Hepatic stellate cell (primary cell): ENCODE measurements around the gene CARMIL1.

Source experiments
- DNase-seq: peaks from one replicate; pipeline ENCODE4 v3.0.0; 2011; ENCODE audit warnings: low spot score

CARMIL1 gene

DNA sequence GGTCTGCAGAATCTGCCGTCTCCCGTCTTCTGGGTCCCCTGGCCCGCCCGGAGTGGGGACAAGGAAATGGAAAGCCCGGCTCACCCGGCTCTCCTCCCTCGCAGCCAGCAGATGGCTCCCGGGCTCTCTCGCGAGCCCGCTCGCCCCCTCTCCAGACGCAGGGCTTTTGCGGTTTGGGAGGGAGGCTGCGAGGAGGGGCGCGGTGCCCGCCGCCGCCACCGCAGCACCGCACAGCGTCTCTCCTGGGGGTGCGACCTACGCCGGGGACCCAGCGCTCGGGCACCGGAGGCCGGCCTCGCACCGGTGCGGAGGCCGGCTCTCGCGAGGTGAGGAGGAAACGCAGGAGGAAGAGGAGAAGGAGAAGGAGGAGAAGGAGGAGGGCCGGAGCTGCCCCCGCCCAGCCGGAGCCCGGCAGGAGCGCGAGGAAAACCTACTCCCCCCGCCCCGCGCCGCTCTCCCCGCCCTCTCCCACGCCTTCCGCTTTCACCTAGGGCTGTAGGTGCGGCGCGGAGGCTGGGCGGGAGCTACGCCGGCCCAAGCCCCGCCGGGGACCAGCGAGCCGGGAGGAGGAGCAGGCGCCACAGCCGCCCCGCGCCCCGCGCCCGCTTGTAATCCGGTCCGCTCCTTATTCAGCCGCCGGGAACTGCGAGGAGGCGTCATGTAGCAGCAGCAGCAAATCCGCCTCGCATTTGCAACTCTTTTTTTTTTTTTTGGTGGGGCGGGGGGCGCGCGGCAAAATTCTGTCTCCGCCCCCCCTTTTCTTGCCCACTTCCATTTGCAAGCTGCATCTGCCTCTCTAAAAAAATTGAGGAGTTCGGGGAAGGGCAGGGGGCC lies at the start of gene CARMIL1:
Gene CARMIL1 (plus strand): TSS at position 461 of the 834 bp plus-strand sequence. CDS start 422 bp downstream, outside the sequence.
- DNase-seq, result peak; percentile 87

DNA sequence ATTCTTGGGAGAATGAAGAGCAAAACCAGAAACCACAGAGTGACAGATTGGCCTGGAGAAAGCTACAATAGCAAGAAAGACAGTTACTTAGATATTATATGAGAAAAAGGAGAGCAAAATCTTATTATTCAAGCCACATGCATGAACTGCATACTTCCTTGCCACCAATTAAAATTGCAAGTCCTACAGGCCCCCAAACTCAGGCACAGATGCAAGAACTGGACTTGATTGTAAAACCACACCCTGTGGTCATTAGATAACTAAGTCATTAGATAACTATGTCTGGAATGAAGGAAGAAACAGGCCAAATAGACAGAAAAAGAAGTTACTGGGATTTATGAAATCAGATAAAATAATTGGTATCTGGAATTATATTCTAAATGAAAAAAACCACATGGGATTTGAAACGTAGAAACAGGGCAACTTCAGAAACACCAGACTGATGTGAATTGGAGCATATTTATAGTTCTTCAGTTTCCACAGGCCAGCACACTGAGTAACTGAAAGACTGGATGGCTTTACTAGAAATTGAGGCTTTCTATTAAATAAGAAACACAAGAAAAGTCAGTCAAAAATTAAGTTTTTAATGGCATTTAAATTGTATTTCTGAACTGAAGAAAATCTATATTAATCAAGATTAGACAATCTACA lies 49.4 kb upstream of the CARMIL1 start:
- peak; percentile 42 for DNase-seq

DNA sequence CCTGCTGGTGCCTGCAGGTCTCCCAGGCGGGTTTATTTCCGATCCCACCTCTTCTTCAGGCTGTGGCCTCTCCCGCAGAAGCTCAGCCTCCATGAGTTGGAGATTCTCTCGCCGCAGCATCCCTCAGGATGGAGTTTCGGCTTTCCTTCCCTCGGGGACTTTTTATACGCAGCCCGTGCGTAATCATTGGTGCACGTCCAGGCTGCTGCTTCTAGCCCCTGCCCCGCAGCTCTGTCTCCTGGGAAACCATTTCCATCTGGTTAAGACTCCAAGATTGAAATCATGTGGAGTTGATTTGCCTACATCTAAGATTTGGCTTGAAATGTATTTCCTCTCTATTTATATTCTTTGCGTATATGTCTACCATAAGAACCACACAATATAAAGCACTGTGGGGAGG lies 46.7 kb upstream of the CARMIL1 start:
- no peak for DNase-seq

DNA sequence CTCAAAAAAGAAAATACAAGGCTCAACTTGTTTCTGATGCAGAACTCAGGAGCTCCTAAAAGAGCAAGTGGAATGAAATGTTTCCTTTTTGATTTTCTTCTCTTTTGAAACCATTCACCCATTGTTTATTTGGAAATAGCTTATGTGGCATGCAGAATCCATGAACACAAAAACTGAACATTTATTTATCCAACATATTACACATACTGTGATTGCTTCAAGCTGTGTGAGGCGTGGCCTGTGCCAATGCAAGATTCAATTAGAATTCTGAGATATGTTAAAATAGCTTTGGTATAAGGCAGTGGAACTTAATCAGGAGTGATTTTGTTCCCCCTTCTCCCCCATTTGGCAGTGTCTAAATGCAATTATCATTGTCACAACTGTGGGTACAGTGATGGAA lies 45.9 kb upstream of the CARMIL1 start:
- DNase-seq, result no peak

DNA sequence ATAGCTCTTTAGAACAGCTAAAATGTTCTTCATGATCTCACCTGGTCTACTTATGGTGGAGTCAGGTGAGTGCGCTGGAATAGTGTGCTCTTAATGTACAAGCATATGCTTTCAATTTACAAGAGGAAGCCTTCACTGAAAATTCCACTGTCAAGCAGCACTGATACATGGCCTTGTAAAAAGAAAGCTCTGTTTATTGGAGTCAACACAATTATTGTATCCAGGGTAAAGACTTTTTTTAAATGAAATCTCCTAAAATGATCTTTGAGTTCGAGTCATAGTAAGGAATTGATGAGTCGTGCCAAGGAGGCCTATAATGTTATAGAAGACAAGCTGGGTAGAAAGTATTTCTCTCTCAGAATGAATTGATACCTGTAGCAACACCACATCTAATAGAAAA lies 41.6 kb upstream of the CARMIL1 start:
- peak; percentile 19 for DNase-seq

GRCh38 chr6:25239059-25239458 lies 40.1 kb upstream of the CARMIL1 start:
- no peak for DNase-seq

GRCh38 chr6:25239498-25239897 lies 39.7 kb upstream of the CARMIL1 start:
- no peak for DNase-seq

DNA sequence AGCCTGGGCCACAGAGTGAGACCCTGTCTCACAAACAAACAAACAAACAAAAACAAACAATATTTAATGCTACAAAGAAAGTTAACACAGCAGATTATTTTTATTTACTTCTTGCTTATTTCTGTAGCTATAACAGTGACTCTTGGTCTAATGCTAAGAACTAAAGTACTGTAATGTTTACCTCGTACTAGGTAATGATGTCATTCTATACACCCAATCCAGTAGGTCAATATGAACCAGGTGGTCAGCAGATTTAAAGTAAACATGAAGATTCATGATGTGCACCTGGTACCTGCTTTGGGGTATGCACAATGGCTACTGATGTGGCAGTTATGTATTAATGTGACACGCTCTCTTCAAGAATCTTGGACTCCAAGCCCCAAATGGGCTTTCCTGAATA lies 36.6 kb upstream of the CARMIL1 start:
- DNase-seq, result no peak

DNA sequence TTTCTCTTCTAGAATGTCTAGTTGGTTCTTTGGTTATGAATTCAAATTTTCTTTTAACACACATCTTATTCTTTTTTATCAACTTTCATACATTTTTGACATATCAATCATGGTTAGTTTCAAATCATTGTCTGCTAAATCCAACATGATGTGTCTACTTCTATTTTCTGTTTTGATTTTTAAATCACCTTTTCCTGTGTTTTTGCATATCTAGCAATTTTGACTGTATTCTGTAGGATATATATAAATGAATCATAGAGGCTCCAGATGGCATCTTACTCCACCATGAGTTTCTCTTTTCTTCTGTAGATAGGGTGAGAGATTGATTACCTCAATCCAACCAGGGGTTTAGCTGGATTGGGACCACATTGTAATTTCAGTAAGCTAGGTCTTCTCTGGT lies 34.3 kb upstream of the CARMIL1 start:
- no peak for DNase-seq

- peak; percentile 65 for DNase-seq
Measured at GRCh38 chr6:25248123-25248522, 31.1 kb upstream of the CARMIL1 start.

GRCh38 chr6:25249133-25249532 lies 30.0 kb upstream of the CARMIL1 start:
- no peak for DNase-seq

DNA sequence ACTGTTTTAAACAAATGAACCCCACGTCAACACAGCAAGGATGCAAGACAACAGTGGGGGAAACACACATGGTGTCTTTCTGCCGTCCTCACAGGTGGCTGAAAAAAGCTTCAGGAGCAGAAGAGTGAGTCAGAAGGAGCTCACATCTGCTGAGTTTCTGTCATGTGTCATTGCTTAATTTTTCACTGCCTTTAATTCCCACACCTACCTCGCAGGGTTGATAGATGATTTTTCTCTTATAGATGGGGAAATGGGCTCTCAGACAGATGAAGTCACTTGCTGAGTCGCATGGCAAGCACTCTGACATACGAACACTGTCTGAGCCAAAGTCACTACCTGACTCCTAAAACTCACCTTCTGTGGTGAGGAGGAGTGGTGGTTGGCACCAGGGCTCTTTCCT lies 28.3 kb upstream of the CARMIL1 start:
- no peak for DNase-seq

- no peak for DNase-seq
Measured at GRCh38 chr6:25251426-25251825, 27.7 kb upstream of the CARMIL1 start.

- DNase-seq, result no peak
Measured at GRCh38 chr6:25253351-25253750, 25.8 kb upstream of the CARMIL1 start.

DNA sequence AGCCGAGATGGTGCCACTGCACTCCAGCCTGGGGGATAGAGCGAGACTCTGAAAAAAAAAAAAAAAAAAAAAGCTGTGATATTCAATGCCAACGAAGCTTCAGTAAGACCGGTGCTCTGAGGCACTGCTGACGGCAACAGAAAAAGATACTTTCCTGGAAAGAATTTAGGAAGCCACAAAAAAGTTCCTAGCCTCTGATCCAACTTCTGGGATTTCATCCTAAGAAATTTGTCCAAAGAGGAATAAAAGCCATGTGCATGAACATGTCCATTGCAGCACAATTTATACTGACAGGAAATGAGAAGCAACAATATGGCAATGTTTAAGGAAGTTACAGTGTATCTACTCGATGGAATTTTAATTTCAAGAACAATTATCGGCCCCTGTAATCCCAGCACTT lies 24.5 kb upstream of the CARMIL1 start:
- DNase-seq, result no peak

DNA sequence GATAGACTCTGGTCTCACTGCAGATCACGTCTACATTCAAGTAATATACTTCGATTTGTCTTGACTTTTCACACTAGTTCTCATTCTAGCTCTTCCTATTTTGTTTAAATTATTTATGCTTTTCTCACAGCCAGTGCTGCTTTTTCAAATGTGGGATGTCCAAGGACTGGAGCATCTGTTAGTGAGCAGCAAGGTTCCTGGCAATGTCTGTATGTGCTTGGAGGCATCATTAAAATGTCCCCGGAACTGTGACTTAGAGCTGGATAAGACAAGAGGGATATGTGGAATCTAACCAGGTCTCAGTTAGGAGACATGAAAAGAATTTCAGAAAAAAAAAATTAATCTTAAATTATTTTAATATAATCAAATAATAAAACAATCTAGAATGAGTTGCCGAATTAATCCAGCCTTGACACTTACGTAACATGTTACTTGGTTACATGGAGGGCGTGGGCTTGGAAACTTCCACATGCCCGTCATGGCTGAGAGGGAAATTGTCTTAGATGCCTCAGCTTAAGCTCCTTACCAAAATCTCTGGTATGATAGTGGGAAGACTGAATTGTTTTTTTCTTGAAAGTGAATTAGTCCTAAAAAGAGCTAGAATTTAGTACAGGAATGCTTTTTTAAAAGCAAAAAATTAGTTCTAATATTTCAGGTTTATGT lies 21.4 kb upstream of the CARMIL1 start:
- no peak for DNase-seq

GRCh38 chr6:25259756-25260155 lies 19.4 kb upstream of the CARMIL1 start:
- no peak for DNase-seq

GRCh38 chr6:25263657-25264056 lies 15.5 kb upstream of the CARMIL1 start:
- peak; percentile 60 for DNase-seq

DNA sequence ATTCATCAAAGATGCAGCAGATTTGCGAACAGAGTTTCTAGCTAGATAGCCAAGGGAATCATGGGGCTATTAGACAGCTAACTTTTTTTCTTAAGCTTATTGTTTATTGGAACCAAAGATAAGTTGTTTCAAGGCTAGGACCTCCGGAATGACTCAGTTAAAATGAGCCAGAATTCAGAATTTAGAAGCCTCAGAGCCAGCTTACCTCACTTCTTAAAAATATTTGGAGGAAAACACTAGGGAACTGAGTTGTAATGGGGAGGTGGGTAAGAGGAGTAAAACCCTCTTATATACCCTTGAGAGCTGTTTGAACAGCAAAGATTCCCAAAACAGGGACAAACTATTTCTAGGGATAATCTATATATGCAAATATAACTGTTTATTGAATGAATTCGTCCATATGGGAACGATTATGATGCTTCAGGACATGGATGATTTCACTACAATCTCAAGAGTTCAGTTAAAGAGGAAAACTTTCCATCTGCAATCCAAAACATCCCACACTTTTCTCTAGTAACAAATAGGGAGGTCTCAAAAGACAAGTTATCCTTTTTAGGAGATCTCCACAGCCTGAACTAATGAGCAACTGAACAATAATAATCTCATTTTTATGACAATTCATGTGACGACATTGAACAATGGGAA lies 12.6 kb upstream of the CARMIL1 start:
- DNase-seq, result no peak

GRCh38 chr6:25267662-25268061 lies 11.5 kb upstream of the CARMIL1 start:
- no peak for DNase-seq

DNA sequence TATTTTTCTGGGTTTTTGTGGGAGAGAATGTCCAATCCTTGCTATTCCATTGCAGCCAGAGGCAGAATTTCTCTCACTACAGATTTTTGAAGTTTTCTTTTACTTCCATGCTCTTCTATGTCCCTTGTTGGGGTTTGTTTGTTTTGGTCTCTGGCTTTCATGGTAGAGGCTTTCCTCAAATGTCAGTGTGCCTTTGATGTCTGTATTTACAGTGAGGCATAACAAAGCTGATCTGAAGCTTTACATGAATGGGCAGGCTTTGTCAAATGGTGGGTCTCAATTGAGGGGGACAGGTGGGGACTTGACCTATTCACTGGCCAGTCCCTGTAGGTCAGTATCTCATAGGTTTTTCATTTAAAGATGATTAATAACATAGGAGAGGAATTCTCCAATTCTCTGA lies 8.6 kb upstream of the CARMIL1 start:
- DNase-seq, result no peak

DNA sequence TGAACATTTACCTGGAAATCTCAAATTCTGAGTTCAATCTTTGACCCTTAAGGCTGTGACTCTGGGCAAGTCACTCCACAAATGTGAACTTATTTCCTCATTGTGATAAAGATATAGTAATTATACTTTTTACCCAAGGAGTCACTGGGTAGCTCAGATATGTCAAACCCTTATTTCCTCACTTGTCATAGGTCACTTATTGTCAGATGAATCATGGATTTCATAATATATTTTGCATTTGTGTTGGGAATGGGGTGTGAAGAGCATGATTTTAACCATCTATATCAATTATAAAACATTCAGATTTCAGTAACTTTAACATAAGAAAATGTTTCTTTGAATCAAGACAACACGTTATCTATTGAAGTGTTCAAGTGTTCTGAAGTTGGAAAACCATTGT lies 3.7 kb upstream of the CARMIL1 start:
- DNase-seq, result no peak

- no peak for DNase-seq
Measured at GRCh38 chr6:25277386-25277785, 1.8 kb upstream of the CARMIL1 start.
